HepG2 (cell line): Measurements from ENCODE around the gene TNS4. TPM values are rescaled to one million over a fixed set of nuclear protein-coding genes. Genes with fewer than 3 reads are reported as not detected.

Experiments used
- FOSL2 ChIP-seq: sonication (generic); formaldehyde crosslinking; IDR thresholded peaks from 2 replicates; pipeline ENCODE4 v1.4.0; 2020; ENCODE audit warnings: missing genetic modification reagents
- KLF16 ChIP-seq, 2 experiments: sonication (generic) in 1 of 2; formaldehyde crosslinking in 1 of 2; IDR thresholded peaks; 2 replicates each; pipeline versions ENCODE4 v1.6.1 to v1.8.0; 2016 to 2023; ENCODE audit warnings: missing genetic modification reagents in 2 of 2, missing compliant biosample characterization in 1 of 2
- LCORL ChIP-seq, 2 experiments: fragments of 450-650 bp in 1 of 2; sonication (generic) in 1 of 2; formaldehyde crosslinking in 1 of 2; IDR thresholded peaks; 2 replicates each; pipeline versions ENCODE4 v1.5.0 to v1.6.1; 2017 to 2020; ENCODE audit warnings: antibody characterized with exemption in 1 of 2, missing genetic modification reagents in 1 of 2
- NR2F6 ChIP-seq, 2 experiments: IDR thresholded peaks; 2 replicates each; pipeline ENCODE4 v1.6.1; 2016; ENCODE audit warnings: antibody characterized with exemption in 1 of 2, mild to moderate bottlenecking in 1 of 2
- RCOR2 ChIP-seq: IDR thresholded peaks from 2 replicates; pipeline ENCODE4 v1.6.1; 2016; ENCODE audit warnings: missing biosample characterization, missing genetic modification reagents
- RNF2 ChIP-seq: fragments of 450-650 bp; conservative IDR thresholded peaks from 2 replicates; pipeline ENCODE4 v1.6.1; 2016; ENCODE audit warnings: low read depth
- SPEN ChIP-seq: sonication (generic); formaldehyde crosslinking; IDR thresholded peaks from 2 replicates; pipeline ENCODE4 v1.5.1; 2020; ENCODE audit warnings: low read depth, mild to moderate bottlenecking, missing genetic modification reagents
- TBP ChIP-seq: sonication (generic); formaldehyde crosslinking; IDR thresholded peaks from 2 replicates; pipeline ENCODE4 v1.5.0; 2020; ENCODE audit warnings: missing genetic modification reagents
- ZNF292 ChIP-seq: sonication (generic); formaldehyde crosslinking; IDR thresholded peaks from 2 replicates; pipeline ENCODE4 v1.8.1; 2022; ENCODE audit warnings: mild to moderate bottlenecking, low read depth, missing genetic modification reagents, borderline replicate concordance
- ZNF3 ChIP-seq: IDR thresholded peaks from 2 replicates; pipeline ENCODE4 v1.7.0; 2017; ENCODE audit warnings: inconsistent platforms
- ZNF329 ChIP-seq: sonication (generic); formaldehyde crosslinking; IDR thresholded peaks from 2 replicates; pipeline ENCODE4 v1.9.0; 2021; ENCODE audit warnings: low read depth, mild to moderate bottlenecking, missing genetic modification reagents
- ZNF746 ChIP-seq: sonication (generic); formaldehyde crosslinking; IDR thresholded peaks from 2 replicates; pipeline ENCODE4 v1.8.0; 2022; ENCODE audit warnings: mild to moderate bottlenecking, missing genetic modification reagents
- ZSCAN31 ChIP-seq: sonication (generic); formaldehyde crosslinking; IDR thresholded peaks from 2 replicates; pipeline ENCODE4 v1.5.0; 2020; ENCODE audit warnings: low read depth, mild to moderate bottlenecking, missing genetic modification reagents
- polyA plus RNA-seq, 8 experiments: library from polyadenylated mRNA; depleted of rRNA in 3 of 8; stranded (reverse) in 7 of 8; unstranded in 1 of 8; fragments of >200 nt; fragmentation: Illumina TruSeq in 4 of 8; extraction: Trizol in 4 of 8; gene quantifications; 2 replicates each; pipeline versions ENCODE4 v1.2.1 to v1.2.3, GENCODE V29; 2011 to 2016; ENCODE audit warnings: low read depth in 4 of 8, missing spikeins in 1 of 8, mixed read lengths in 1 of 8; ENCODE audit not compliant: insufficient read depth in 1 of 8
- total RNA-seq, 5 experiments: library from RNA; depleted of rRNA; stranded (reverse); fragments of >200 nt; fragmentation: Illumina TruSeq; extraction: Trizol; gene quantifications; 2 replicates each; pipeline ENCODE4 v1.2.3, GENCODE V29; 2016; ENCODE audit warnings: low read depth in 1 of 5
- TF ChIP-seq, protein P1 (sequence below): IDR thresholded peaks from 2 replicates; pipeline ENCODE4 v1.6.1; 2016; ENCODE audit warnings: missing genetic modification reagents, missing compliant biosample characterization
- TF ChIP-seq, protein P2 (sequence below): sonication (generic); formaldehyde crosslinking; IDR thresholded peaks from 2 replicates; pipeline ENCODE4 v1.4.0; 2020; ENCODE audit warnings: low read depth, missing genetic modification reagents
- TF ChIP-seq, protein P3 (sequence below): sonication (generic); formaldehyde crosslinking; IDR thresholded peaks from 2 replicates; pipeline ENCODE4 v1.5.1; 2020; ENCODE audit warnings: mild to moderate bottlenecking, missing genetic modification reagents, borderline replicate concordance
- TF ChIP-seq, protein P4 (sequence below): sonication (generic); formaldehyde crosslinking; IDR thresholded peaks from 2 replicates; pipeline ENCODE4 v1.4.0; 2020; ENCODE audit warnings: missing genetic modification reagents, borderline replicate concordance
- TF ChIP-seq, protein P5 (sequence below): sonication (generic); formaldehyde crosslinking; IDR thresholded peaks from 2 replicates; pipeline ENCODE4 v1.4.0; 2020; ENCODE audit warnings: missing genetic modification reagents

Gene TNS4
- total and polyA plus RNA-seq, 2 of the 13 experiments (the other 11 are each of a cell fraction or from before 2014, with no cell fraction given): 0.58 to 2.1 TPM

DNA sequence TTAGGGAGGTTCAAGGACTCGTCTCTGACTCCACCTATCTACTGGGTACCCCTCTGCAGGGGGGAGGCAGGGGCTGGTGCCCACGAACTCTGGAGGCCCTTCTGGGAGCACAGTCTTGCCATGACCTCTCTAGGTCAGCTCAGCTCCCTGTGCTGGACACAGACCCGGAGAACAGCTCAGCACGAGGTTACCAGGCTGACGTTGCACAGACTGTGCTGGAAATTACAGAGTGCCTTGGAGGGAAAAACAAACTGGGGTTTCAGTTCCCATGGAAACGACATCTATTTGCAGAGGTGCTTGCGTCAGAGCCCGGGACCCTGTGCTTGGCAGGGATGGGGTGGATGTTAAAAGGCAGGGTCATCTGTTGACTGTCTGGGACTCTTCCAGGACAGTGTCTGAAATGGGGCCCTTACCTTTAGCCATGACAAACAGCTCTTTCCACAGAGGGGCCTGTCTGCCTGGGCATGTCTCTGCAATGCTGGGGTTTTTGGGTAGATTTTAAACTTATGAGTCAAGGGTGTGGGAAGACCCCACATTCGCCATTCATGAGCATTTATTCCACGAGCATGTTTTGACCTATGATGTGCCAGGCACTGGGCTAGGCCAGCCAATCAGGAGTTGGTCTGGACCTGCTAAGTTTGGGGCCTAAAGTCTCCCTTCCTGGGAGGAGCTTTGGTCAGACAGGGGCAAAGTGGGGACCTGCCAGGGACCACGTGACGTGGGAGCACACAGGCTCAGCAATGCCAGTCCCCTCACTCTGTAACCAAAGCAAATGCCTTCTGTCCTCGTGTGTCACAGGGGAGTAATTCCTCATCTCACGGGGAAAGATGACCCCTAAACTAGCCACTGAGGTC, 41.4 kb upstream of the TNS4 start (continued):
- TF ChIP-seq, protein P1, sequence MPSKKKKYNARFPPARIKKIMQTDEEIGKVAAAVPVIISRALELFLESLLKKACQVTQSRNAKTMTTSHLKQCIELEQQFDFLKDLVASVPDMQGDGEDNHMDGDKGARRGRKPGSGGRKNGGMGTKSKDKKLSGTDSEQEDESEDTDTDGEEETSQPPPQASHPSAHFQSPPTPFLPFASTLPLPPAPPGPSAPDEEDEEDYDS (CRISPR knock-in tag): peak; percentile 41; the same call in 1 of the 2 replicates
- TF ChIP-seq KLF16 (CRISPR knock-in tag; IDR thresholded peaks at IDR 0.05): peak in 1 of 2 experiments; percentile 43; a peak in 2 of 4 replicates
- TF ChIP-seq, protein P2, sequence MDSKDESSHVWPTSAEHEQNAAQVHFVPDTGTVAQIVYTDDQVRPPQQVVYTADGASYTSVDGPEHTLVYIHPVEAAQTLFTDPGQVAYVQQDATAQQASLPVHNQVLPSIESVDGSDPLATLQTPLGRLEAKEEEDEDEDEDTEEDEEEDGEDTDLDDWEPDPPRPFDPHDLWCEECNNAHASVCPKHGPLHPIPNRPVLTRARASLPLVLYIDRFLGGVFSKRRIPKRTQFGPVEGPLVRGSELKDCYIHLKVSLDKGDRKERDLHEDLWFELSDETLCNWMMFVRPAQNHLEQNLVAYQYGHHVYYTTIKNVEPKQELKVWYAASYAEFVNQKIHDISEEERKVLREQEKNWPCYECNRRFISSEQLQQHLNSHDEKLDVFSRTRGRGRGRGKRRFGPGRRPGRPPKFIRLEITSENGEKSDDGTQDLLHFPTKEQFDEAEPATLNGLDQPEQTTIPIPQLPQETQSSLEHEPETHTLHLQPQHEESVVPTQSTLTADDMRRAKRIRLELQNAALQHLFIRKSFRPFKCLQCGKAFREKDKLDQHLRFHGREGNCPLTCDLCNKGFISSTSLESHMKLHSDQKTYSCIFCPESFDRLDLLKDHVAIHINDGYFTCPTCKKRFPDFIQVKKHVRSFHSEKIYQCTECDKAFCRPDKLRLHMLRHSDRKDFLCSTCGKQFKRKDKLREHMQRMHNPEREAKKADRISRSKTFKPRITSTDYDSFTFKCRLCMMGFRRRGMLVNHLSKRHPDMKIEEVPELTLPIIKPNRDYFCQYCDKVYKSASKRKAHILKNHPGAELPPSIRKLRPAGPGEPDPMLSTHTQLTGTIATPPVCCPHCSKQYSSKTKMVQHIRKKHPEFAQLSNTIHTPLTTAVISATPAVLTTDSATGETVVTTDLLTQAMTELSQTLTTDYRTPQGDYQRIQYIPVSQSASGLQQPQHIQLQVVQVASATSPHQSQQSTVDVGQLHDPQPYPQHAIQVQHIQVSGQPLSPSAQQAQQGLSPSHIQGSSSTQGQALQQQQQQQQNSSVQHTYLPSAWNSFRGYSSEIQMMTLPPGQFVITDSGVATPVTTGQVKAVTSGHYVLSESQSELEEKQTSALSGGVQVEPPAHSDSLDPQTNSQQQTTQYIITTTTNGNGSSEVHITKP: 0 out of 2 replicates have a peak, but pooled peaks have one; percentile 26
- no peak for TF ChIP-seq TBP (CRISPR knock-in tag)
- peak; percentile 80 for TF ChIP-seq RCOR2 (CRISPR knock-in tag)
- TF ChIP-seq, protein P3, sequence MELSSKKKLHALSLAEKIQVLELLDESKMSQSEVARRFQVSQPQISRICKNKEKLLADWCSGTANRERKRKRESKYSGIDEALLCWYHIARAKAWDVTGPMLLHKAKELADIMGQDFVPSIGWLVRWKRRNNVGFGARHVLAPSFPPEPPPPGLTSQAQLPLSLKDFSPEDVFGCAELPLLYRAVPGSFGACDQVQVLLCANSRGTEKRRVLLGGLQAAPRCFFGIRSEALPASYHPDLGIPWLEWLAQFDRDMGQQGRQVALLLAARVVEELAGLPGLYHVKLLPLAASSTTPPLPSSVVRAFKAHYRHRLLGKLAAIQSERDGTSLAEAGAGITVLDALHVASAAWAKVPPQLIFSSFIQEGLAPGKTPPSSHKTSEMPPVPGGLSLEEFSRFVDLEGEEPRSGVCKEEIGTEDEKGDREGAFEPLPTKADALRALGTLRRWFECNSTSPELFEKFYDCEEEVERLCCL (CRISPR knock-in tag): no peak
- peak; percentile 43; the same call in 1 of the 2 replicates for TF ChIP-seq ZNF292 (CRISPR knock-in tag)
- TF ChIP-seq ZNF329: no peak
- TF ChIP-seq, protein P4, sequence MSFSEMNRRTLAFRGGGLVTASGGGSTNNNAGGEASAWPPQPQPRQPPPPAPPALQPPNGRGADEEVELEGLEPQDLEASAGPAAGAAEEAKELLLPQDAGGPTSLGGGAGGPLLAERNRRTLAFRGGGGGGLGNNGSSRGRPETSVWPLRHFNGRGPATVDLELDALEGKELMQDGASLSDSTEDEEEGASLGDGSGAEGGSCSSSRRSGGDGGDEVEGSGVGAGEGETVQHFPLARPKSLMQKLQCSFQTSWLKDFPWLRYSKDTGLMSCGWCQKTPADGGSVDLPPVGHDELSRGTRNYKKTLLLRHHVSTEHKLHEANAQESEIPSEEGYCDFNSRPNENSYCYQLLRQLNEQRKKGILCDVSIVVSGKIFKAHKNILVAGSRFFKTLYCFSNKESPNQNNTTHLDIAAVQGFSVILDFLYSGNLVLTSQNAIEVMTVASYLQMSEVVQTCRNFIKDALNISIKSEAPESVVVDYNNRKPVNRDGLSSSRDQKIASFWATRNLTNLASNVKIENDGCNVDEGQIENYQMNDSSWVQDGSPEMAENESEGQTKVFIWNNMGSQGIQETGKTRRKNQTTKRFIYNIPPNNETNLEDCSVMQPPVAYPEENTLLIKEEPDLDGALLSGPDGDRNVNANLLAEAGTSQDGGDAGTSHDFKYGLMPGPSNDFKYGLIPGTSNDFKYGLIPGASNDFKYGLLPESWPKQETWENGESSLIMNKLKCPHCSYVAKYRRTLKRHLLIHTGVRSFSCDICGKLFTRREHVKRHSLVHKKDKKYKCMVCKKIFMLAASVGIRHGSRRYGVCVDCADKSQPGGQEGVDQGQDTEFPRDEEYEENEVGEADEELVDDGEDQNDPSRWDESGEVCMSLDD (CRISPR knock-in tag): 0 out of 2 replicates have a peak, but pooled peaks have one; percentile 20
- 0 out of 2 replicates have a peak, but pooled peaks have one; percentile 54 for TF ChIP-seq RNF2
- TF ChIP-seq, protein P5, sequence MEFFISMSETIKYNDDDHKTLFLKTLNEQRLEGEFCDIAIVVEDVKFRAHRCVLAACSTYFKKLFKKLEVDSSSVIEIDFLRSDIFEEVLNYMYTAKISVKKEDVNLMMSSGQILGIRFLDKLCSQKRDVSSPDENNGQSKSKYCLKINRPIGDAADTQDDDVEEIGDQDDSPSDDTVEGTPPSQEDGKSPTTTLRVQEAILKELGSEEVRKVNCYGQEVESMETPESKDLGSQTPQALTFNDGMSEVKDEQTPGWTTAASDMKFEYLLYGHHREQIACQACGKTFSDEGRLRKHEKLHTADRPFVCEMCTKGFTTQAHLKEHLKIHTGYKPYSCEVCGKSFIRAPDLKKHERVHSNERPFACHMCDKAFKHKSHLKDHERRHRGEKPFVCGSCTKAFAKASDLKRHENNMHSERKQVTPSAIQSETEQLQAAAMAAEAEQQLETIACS (CRISPR knock-in tag): no peak
- TF ChIP-seq LCORL (IDR thresholded peaks at IDR 0.05): no peak
- peak; percentile 69; the same call in 1 of the 2 replicates for TF ChIP-seq LCORL (CRISPR knock-in tag; IDR thresholded peaks at IDR 0.05)
- no peak for TF ChIP-seq SPEN (CRISPR knock-in tag)
- TF ChIP-seq FOSL2 (CRISPR knock-in tag): peak; percentile 42; the same call in 1 of the 2 replicates
- TF ChIP-seq ZSCAN31 (CRISPR knock-in tag): peak; percentile 38; the same call in 1 of the 2 replicates
- TF ChIP-seq NR2F6 (IDR thresholded peaks at IDR 0.05): peak; percentile 46; the same call in 1 of the 2 replicates
- TF ChIP-seq NR2F6 (CRISPR knock-in tag; IDR thresholded peaks at IDR 0.05): peak; percentile 73
- 0 out of 2 replicates have a peak, but pooled peaks have one; percentile 43 for TF ChIP-seq ZNF746 (CRISPR knock-in tag)
- TF ChIP-seq ZNF3: no peak
